GM12892 (cell line): ENCODE results near the gene LRRC51.
A peak's percentile ranks its signal among the peaks of the same experiment; 100 is the strongest.

Experiments
- POLR2A ChIP-seq: IDR thresholded peaks from 2 replicates; pipeline ENCODE4 v1.6.1; 2011; ENCODE audit warnings: low read depth, low read length, control low read depth
- POLR2AphosphoS5 ChIP-seq: IDR thresholded peaks from 2 replicates; pipeline ENCODE4 v1.6.1; 2011; ENCODE audit warnings: low read depth, low read length, control low read depth
- TAF1 ChIP-seq: IDR thresholded peaks from 2 replicates; pipeline ENCODE4 v1.6.1; 2011; ENCODE audit warnings: low read depth, mild to moderate bottlenecking, control low read depth, low read length, borderline replicate concordance

- no peak for TF ChIP-seq POLR2AphosphoS5
- no peak for TF ChIP-seq TAF1
- peak; percentile 45; the same call in 1 of the 2 replicates for TF ChIP-seq POLR2A
These were observed 39.1 kb upstream of the LRRC51 start for GRCh38 chr11:72041364-72042063.
